NB4 (cell line): Measurements from ENCODE around the gene PACS1.

Source experiments
- MAX ChIP-seq: IDR thresholded peaks from 2 replicates; pipeline ENCODE4 v1.6.1; 2011; ENCODE audit warnings: low read depth, low read length
- POLR2A ChIP-seq: IDR thresholded peaks from 2 replicates; pipeline ENCODE4 v1.6.1; 2011; ENCODE audit warnings: mild to moderate bottlenecking; ENCODE audit not compliant: insufficient read length; ENCODE audit errors: extremely low read depth
- TF ChIP-seq, protein P1 (sequence below): IDR thresholded peaks from one replicate; pipeline ENCODE4 v1.5.1; 2012; ENCODE audit warnings: low read depth, low read length

DNA sequence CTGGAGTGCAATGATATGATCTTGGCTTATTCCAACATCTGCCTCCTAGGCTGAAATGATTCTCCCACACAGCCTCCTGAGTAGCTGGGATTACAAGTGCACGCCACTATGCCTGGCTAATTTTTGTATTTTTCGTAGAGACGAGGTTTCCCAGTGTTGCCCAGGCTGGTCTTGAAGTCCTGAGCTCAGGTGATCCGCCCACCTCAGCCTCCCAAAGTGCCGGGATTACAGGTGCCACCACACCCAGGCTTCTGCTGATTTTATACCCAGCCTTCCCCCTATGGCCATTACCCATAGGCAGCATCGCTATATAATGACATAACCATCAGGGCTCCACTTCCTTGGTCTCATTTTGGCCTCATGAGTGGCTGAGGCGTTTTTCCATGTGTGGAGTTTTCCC is 137.7 kb downstream of the PACS1 start:
- TF ChIP-seq, protein P1, sequence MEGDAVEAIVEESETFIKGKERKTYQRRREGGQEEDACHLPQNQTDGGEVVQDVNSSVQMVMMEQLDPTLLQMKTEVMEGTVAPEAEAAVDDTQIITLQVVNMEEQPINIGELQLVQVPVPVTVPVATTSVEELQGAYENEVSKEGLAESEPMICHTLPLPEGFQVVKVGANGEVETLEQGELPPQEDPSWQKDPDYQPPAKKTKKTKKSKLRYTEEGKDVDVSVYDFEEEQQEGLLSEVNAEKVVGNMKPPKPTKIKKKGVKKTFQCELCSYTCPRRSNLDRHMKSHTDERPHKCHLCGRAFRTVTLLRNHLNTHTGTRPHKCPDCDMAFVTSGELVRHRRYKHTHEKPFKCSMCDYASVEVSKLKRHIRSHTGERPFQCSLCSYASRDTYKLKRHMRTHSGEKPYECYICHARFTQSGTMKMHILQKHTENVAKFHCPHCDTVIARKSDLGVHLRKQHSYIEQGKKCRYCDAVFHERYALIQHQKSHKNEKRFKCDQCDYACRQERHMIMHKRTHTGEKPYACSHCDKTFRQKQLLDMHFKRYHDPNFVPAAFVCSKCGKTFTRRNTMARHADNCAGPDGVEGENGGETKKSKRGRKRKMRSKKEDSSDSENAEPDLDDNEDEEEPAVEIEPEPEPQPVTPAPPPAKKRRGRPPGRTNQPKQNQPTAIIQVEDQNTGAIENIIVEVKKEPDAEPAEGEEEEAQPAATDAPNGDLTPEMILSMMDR, result no peak
- TF ChIP-seq MAX (no peak), POLR2A (no peak)
